ENCODE results near the gene TMEM131L. TPM values are rescaled to one million over a fixed set of nuclear protein-coding genes. Genes with fewer than 3 reads are reported as not detected.

The TMEM131L gene
- total RNA-seq, 1 donor from 2014 or later: 18.6 TPM

DNA sequence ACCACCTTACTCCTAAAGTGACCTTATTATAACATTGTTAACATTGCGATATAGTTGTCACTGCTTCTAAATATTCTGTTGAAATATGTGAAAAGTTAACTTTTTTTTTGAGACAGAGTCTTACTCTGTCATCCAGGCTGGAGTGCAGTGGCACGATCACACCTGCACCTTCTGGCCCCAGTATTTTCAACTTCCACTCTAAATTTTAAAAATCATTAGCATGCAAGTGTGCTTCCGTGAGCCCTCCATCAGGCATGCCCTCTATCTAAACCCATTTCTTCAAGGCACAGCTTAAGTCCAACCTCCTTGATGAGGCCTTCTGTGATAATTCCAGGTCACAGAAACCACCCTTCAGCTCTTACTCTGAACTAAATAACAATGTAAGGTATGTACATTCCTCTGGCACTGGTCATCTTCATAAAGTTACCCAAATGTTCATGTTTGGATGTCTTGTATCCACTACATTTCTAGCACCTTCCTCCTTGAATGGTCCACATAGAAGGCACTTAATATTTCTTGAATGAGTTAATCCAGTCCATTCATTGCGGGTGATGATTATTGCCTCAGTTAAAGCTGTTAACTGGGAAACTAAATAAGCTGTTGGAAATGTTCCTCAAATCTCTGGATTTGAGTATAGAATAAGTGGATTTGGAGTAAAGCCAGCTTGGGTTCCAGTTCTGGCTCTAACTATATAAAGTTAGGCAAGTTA lies 38.6 kb upstream of the TMEM131L start:
- no peak overlapping the region for H3K27ac Mint-ChIP-seq (ENCODE audit: unreplicated experiment)
- DNase-seq (ENCODE audit: low read depth) (peak; percentile 69), FAIRE-seq (peak; percentile 83)
- Histone ChIP-seq H3K79me2 (ENCODE audit: insufficient read depth, low read length) (no peaks in the 10 kb centered on the region), H2AFZ (ENCODE audit: low read depth, low read length) (peak overlapping the region; percentile 32), H3K36me3 (ENCODE audit: insufficient read depth, low read length) (no peaks in the 10 kb centered on the region), H3K27me3 (ENCODE audit: insufficient read depth, low read length) (no peaks in the 10 kb centered on the region), H3K9ac (ENCODE audit: low read length) (no peak overlapping the region), H3K9me3 (ENCODE audit: insufficient read depth, low read depth, low read length) (no peaks in the 10 kb centered on the region), H4K20me1 (ENCODE audit: insufficient read depth, low read length) (no peaks in the 10 kb centered on the region), H3K4me2 (ENCODE audit: low read length) (no peak overlapping the region), H3K4me1 (ENCODE audit: insufficient read depth, low read length) (peaks cover 5% of the 10 kb centered on the region), H3K27ac (ENCODE audit: low read depth, low read length) (no peak overlapping the region), H3K4me3 (ENCODE audit: insufficient read depth, low read depth, low read length) (no peak overlapping the region)
- no peaks in the 10 kb centered on the region for H3K27me3 Mint-ChIP-seq (ENCODE audit: low read depth, unreplicated experiment)
- no peak overlapping the region for H3K4me3 Mint-ChIP-seq (ENCODE audit: unreplicated experiment)
- H3K36me3 Mint-ChIP-seq (ENCODE audit: low read depth, unreplicated experiment): no peaks in the 10 kb centered on the region
- H3K4me1 Mint-ChIP-seq (ENCODE audit: low read depth, unreplicated experiment): peaks cover 20% of the 10 kb centered on the region
- H3K9me3 Mint-ChIP-seq (ENCODE audit: unreplicated experiment): no peaks in the 10 kb centered on the region
- TF ChIP-seq, protein P1, sequence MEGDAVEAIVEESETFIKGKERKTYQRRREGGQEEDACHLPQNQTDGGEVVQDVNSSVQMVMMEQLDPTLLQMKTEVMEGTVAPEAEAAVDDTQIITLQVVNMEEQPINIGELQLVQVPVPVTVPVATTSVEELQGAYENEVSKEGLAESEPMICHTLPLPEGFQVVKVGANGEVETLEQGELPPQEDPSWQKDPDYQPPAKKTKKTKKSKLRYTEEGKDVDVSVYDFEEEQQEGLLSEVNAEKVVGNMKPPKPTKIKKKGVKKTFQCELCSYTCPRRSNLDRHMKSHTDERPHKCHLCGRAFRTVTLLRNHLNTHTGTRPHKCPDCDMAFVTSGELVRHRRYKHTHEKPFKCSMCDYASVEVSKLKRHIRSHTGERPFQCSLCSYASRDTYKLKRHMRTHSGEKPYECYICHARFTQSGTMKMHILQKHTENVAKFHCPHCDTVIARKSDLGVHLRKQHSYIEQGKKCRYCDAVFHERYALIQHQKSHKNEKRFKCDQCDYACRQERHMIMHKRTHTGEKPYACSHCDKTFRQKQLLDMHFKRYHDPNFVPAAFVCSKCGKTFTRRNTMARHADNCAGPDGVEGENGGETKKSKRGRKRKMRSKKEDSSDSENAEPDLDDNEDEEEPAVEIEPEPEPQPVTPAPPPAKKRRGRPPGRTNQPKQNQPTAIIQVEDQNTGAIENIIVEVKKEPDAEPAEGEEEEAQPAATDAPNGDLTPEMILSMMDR (IDR thresholded peaks at IDR 0.05; ENCODE audit: insufficient read depth, low read depth, low read length): no peak
- no peak for TF ChIP-seq EZH2 (IDR thresholded peaks at IDR 0.05; ENCODE audit: insufficient read depth, low read length)

DNA sequence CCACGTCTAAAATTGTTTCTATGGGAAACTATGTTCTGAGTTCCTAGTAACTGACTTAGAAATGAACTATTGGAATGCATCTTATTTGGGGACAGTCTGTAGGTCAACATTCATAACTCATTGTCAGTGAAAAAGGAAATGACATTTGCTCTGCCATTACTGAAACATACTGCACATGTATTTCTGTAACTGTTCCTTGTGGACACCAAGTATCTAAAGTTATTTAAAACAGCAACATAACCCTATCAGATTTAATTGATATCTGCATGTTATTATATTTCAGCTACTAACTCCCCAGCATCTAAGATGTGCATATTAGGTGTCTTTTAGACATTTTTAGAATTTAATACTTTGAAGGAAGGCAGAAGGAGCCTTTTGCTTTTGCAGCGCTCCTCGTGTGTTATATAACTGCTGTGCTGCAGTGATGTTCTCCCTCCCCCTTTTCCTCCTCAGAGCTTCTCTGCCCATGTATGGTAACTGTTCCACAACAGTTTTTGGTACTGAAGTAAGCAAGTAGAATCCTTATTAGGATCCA lies 37.2 kb upstream of the TMEM131L start:
- Histone ChIP-seq H3K27ac (ENCODE audit: low read depth, low read length) (no peak overlapping the region), H3K4me1 (ENCODE audit: insufficient read depth, low read length) (peaks cover 5% of the 10 kb centered on the region), H2AFZ (ENCODE audit: low read depth, low read length) (no peak overlapping the region), H3K79me2 (ENCODE audit: insufficient read depth, low read length) (no peaks in the 10 kb centered on the region), H3K9ac (ENCODE audit: low read length) (no peak overlapping the region), H3K4me2 (ENCODE audit: low read length) (no peak overlapping the region), H3K9me3 (ENCODE audit: insufficient read depth, low read depth, low read length) (no peaks in the 10 kb centered on the region), H3K36me3 (ENCODE audit: insufficient read depth, low read length) (no peaks in the 10 kb centered on the region), H4K20me1 (ENCODE audit: insufficient read depth, low read length) (no peaks in the 10 kb centered on the region), H3K4me3 (ENCODE audit: insufficient read depth, low read depth, low read length) (no peak overlapping the region), H3K27me3 (ENCODE audit: insufficient read depth, low read length) (no peaks in the 10 kb centered on the region)
- Mint-ChIP-seq H3K27ac (ENCODE audit: unreplicated experiment) (no peak overlapping the region), H3K4me3 (ENCODE audit: unreplicated experiment) (peak overlapping the region; percentile 4), H3K36me3 (ENCODE audit: low read depth, unreplicated experiment) (no peaks in the 10 kb centered on the region), H3K4me1 (ENCODE audit: low read depth, unreplicated experiment) (peaks cover 20% of the 10 kb centered on the region), H3K27me3 (ENCODE audit: low read depth, unreplicated experiment) (no peaks in the 10 kb centered on the region), H3K9me3 (ENCODE audit: unreplicated experiment) (no peaks in the 10 kb centered on the region)
- FAIRE-seq (no peak), DNase-seq (ENCODE audit: low read depth) (no peak)
- no peak for TF ChIP-seq EZH2 (IDR thresholded peaks at IDR 0.05; ENCODE audit: insufficient read depth, low read length)
- TF ChIP-seq, protein P1 (IDR thresholded peaks at IDR 0.05; ENCODE audit: insufficient read depth, low read depth, low read length): no peak

Data from astrocyte (in vitro differentiated cells and primary cell).